Measurements from ENCODE around the gene TELO2.

The TELO2 gene

DNA sequence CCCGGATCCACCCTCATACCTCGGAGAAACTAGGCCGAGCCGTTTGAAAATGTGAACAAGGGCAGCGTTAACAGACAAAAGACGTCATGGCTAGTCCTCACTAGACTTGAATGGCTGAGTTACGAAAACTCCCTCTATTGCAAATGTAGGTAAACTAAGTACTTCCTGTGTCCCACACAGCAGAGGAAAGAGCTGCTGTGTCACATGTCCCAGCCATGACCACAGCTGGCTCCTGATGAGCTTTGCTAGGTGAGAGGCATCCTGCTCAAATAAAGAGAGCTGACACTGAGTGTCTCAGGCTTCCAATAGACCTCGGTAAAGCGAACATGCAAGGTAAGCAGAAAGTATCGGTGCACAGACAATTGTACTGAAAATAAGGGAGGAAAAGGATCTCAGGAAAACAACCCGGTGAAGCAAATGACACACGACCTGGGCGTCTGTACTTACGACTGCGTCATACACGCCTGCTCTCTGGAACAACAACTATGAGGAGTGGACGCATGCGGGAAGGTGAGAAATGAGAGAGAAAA, 66.4 kb downstream of the TELO2 start:
- intact Hi-C loops (cut with DNase I) = no loop called here
- no peak for DNase-seq
